ENCODE data around the gene PLEKHG2.

The PLEKHG2 gene

DNA sequence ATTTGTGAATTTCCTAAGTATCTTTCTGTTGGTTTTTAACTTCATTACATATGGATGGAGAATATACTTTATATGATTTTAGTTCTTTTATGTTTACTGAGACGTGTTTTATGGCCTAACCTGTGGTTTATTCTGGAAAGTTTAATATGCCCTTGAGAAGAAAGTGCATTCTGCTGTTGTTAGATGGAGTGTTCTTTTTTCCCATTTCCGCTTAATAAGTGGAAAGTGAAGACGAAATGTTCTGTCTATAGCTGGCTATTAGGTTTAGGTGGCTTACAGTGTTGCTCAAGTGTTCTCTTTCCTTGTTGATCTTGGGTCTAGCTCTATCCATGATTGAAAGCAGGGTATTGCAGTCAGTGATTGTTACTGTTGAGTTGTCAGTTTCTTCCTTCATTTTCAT is 50.9 kb downstream of the PLEKHG2 start:
- Histone ChIP-seq H3K4me3 (no peak overlapping the region), H3K36me3 (peaks cover 97 to 100% (median 99%) of the 10 kb centered on the region in 11 experiments), H3K4me2 (no peak overlapping the region), H3K27me3 (no peaks in the 10 kb centered on the region), H3K9ac (no peak overlapping the region; a peak in 1 of 22 replicates), H3K27ac (no peak overlapping the region), H3K4me1 (peaks cover 0 to 32% (median 23%) of the 10 kb centered on the region in 10 experiments; a peak in 16 of 20 replicates), H3K9me3 (replicated peaks in 1 of 11) (no peaks in the 10 kb centered on the region), H4K20me1 (peaks cover 25 to 98% (median 66%) of the 10 kb centered on the region in 11 experiments; a peak in 20 of 22 replicates)
- no peak for TF ChIP-seq Cebpa-rat (IDR thresholded peaks at IDR 0.05)

DNA sequence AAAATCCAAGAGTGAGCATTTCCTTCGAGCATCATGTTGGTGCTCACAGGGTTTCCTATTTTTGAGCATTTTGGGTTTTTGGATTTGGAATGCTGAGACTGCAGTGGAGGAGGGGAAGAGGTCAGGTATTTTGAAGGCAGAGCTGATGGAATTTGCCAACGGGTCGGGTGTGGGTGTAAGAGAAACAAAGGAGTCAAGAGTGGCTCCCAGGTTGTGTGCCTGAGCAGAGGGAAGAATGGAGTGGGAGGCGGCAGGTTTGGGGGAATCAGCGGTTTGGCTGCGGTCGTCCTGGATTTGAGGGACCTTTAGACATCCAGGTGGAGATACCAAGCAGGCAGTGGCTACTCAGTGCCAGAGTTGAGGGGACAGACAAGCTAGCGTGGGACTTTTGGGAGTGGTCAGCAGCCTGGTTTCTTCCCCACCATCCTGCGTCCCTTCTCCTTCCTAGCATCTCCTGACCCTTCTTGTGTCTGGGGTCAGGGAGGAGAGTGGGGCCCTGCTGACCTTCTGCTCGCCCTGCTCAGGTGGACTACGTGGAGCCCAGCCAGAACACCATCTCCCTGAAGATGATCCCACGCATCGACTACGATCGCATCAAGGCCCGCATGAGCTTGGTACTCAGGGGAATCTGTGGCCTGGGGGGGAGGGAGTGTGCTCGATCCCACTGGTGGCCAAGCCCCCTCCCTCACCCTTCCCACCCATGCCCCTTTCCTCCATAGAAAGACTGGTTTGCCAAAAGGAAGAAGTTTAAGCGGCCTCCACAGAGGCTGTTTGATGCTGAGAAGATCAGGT is 53.7 kb downstream of the PLEKHG2 start:
- Histone ChIP-seq H3K4me2 (0 out of 22 replicates have a peak overlapping the region, but pooled peaks of 1 of the 11 experiments have one; percentile 55), H3K27me3 (no peaks in the 10 kb centered on the region), H3K9me3 (replicated peaks in 1 of 11) (no peaks in the 10 kb centered on the region), H3K9ac (peak overlapping the region in 1 of 11 experiments; percentile 15; a peak in 1 of 22 replicates), H4K20me1 (peaks cover 25 to 99% (median 70%) of the 10 kb centered on the region in 11 experiments; a peak in 20 of 22 replicates), H3K4me3 (no peak overlapping the region), H3K27ac (no peak overlapping the region), H3K36me3 (peaks cover 97 to 100% (median 99%) of the 10 kb centered on the region in 11 experiments), H3K4me1 (peaks cover 0 to 41% (median 29%) of the 10 kb centered on the region in 10 experiments; a peak in 16 of 20 replicates)
- no peak for TF ChIP-seq Cebpa-rat (IDR thresholded peaks at IDR 0.05)

DNA sequence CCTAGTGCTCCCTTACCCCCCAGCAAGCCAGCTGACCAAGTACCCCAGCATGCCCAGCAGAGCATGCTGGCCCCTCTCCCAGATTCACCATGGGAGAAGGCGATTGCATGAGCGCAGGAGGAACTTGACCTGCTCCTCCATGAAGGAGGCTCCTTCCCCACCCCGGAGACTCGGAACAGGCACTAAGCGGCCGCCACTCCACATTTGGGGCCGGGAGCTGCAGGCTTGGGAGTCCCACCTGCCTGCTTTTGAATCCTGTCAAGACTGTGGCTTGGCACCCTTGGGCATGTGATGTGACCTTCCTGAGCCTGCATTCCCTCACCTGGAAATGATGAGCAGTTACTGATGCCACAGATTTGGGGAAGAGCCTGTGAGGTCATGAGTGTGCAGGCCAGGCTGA is 55.5 kb downstream of the PLEKHG2 start:
- Histone ChIP-seq H3K9ac (peak overlapping the region in 3 of 11 experiments; percentile 0 to 48 (median 24); a peak in 5 of 22 replicates), H3K4me3 (no peak overlapping the region), H4K20me1 (peaks cover 25 to 100% (median 79%) of the 10 kb centered on the region in 11 experiments; a peak in 20 of 22 replicates), H3K4me2 (peak overlapping the region in 8 of 11 experiments; percentile 33 to 72 (median 59); a peak in 15 of 22 replicates), H3K4me1 (peaks cover 0 to 48% (median 29%) of the 10 kb centered on the region in 10 experiments; a peak in 16 of 20 replicates), H3K9me3 (replicated peaks in 1 of 11) (no peaks in the 10 kb centered on the region), H3K27ac (no peak overlapping the region), H3K36me3 (peaks cover 98 to 100% (median 100%) of the 10 kb centered on the region in 11 experiments), H3K27me3 (no peaks in the 10 kb centered on the region)
- no peak for TF ChIP-seq Cebpa-rat (IDR thresholded peaks at IDR 0.05)

DNA sequence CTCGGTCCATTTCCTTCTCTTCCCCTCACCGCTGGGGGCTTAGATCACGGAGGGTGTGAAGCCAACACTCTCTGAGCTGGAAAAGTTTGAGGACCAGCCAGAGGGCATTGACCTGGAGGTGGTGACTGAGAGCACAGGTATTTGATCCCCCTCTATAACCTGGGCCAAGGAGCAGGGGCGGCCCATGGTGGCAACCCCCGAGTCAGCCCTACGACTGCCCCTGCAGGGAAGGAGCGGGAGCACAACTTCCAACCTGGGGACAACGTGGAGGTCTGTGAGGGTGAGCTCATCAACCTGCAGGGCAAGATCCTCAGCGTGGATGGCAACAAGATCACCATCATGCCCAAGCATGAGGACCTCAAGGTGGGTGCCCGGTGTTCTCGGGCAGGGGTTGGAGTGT is 56.6 kb downstream of the PLEKHG2 start:
- Histone ChIP-seq H3K9me3 (replicated peaks in 1 of 11) (no peaks in the 10 kb centered on the region), H3K36me3 (peaks cover 100% of the 10 kb centered on the region in 11 experiments), H3K9ac (peak overlapping the region in 5 of 11 experiments; percentile 0 to 48 (median 21); a peak in 3 of 22 replicates), H4K20me1 (peaks cover 24 to 100% (median 79%) of the 10 kb centered on the region in 11 experiments; a peak in 20 of 22 replicates), H3K4me1 (peaks cover 0 to 48% (median 29%) of the 10 kb centered on the region in 10 experiments; a peak in 16 of 20 replicates), H3K27me3 (no peaks in the 10 kb centered on the region), H3K4me2 (peak overlapping the region in 8 of 11 experiments; percentile 33 to 72 (median 59); a peak in 13 of 22 replicates), H3K4me3 (no peak overlapping the region), H3K27ac (peak overlapping the region in 4 of 11 experiments; percentile 19 to 38 (median 32); a peak in 3 of 22 replicates)
- no peak for TF ChIP-seq Cebpa-rat (IDR thresholded peaks at IDR 0.05)

DNA sequence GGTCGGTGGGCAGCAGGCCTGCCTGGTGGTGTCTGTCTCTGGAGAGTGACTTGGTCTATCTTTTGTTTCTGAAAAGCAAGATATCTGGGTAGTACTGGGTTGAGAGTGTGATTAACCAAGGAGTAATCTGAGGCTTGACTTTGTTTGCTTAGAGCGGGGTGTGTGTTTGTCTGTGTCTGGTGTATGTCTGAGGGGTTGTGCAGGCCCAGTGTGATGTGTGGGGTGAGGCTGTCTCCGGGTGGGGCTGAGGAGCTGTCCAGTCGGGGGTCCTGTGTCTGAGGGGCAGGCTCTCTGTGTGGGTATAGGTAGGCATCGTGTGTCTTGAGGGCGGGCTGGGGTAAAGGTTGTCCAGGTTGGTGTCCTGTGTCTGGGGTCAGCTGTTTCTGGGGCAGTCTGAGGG is 57.1 kb downstream of the PLEKHG2 start:
- Histone ChIP-seq H3K9me3 (replicated peaks in 1 of 11) (no peaks in the 10 kb centered on the region), H3K36me3 (peaks cover 99 to 100% (median 100%) of the 10 kb centered on the region in 11 experiments)

DNA sequence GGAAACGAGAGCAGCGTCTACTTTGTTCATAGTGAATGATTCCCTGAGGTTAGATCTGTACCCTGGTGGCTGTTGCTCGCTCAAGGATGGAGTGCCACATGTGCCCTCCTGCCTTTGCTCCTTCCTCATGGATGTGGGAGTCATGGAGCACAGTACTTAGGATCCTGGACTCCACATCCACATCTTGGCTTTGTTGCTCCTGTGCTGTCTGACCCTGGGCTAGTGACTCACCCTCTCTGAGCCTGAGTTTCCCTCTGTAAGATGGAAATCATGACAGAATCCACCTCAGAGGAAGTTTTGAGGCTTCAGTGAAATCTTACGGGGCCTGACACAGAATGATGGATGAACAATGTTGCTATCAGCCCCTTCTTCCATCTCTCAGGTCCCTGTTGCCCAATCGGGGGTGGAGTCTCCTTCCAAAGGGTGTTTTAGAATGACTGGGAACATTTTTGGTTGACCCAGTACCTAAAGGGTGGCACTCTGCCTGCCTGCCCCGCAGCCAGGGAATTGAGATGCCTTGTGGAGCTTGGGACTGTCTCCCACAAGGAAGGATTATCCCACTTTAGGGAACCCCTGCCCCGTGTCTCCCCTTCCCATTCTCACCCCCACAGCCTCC is 58.4 kb downstream of the PLEKHG2 start:
- H3K4me2 ChIP-seq = no peak overlapping the region
- H4K20me1 ChIP-seq = peaks cover 15 to 93% (median 70%) of the 10 kb centered on the region in 11 experiments; a peak in 20 of 22 replicates
- H3K27me3 ChIP-seq = no peaks in the 10 kb centered on the region
- H3K4me1 ChIP-seq = peaks cover 0 to 31% (median 20%) of the 10 kb centered on the region in 10 experiments; a peak in 16 of 20 replicates
- H3K9ac ChIP-seq = peak overlapping the region in 1 of 11 experiments; percentile 11; a peak in 2 of 22 replicates
- no peak for TF ChIP-seq Cebpa-rat (IDR thresholded peaks at IDR 0.05)
- no peak overlapping the region for H3K4me3 ChIP-seq
- H3K9me3 ChIP-seq (replicated peaks in 1 of 11) = no peaks in the 10 kb centered on the region
- H3K36me3 ChIP-seq = peaks cover 98 to 100% (median 100%) of the 10 kb centered on the region in 11 experiments
- no peak overlapping the region for H3K27ac ChIP-seq

More for the DNA sequence above, 57.1 kb downstream of the PLEKHG2 start:
- Histone ChIP-seq H3K27me3 (no peaks in the 10 kb centered on the region), H3K4me3 (no peak overlapping the region), H3K4me1 (peaks cover 0 to 44% (median 27%) of the 10 kb centered on the region in 10 experiments; a peak in 16 of 20 replicates), H3K9ac (peak overlapping the region in 2 of 11 experiments; percentile 7 to 21; a peak in 2 of 22 replicates), H4K20me1 (peaks cover 25 to 100% (median 79%) of the 10 kb centered on the region in 11 experiments; a peak in 20 of 22 replicates), H3K27ac (no peak overlapping the region), H3K4me2 (no peak overlapping the region)
- TF ChIP-seq Cebpa-rat (IDR thresholded peaks at IDR 0.05) = no peak

DNA sequence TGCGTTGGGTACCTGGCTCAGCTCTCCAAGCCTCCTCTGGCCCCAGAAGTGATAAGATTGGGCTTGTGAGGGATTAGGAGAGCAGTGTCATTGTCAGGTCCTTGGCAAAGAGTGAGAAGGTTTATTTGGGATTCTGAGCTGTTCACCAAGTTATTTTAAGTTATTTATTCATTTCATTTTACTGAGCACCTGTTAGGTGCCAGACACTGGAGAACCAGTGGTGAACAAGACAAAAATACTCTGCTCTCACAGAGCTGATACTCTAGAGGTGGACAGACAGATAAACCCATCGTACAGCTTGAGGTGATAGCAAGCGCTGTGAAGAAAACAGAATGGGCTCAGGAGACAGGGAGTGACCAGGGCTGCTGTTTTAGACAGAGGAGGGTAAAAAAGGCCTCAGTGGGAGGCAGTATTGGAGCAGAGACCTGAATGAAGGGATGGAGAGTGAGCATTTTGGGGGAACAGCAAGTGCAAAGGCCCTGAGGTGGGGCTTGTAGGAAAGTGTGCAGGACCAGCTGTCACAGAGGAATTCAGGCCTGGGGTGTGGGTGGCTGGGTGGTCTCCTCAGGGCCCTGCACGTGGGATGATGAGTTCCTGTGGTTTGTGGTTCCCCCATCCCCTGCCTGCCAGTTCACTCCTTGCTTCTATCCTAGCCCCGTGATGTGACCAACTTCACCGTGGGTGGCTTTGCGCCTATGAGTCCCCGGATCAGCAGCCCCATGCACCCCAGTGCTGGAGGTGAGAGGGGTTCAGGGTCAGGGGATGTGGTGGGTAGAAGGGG is 59.5 kb downstream of the PLEKHG2 start:
- no peaks in the 10 kb centered on the region for H3K9me3 ChIP-seq (replicated peaks in 1 of 11)
- peaks cover 0 to 28% (median 20%) of the 10 kb centered on the region in 10 experiments; a peak in 16 of 20 replicates for H3K4me1 ChIP-seq
- peaks cover 13 to 85% (median 70%) of the 10 kb centered on the region in 11 experiments; a peak in 20 of 22 replicates for H4K20me1 ChIP-seq
- H3K27me3 ChIP-seq = no peaks in the 10 kb centered on the region
- no peak overlapping the region for H3K4me3 ChIP-seq
- peak overlapping the region in 2 of 11 experiments; percentile 21 to 23; a peak in 3 of 22 replicates for H3K9ac ChIP-seq
- peaks cover 98 to 100% (median 100%) of the 10 kb centered on the region in 11 experiments for H3K36me3 ChIP-seq
- TF ChIP-seq Cebpa-rat (IDR thresholded peaks at IDR 0.05) = no peak
- no peak overlapping the region for H3K27ac ChIP-seq
- no peak overlapping the region for H3K4me2 ChIP-seq

Data from BLaER1 treated with 17β-estradiol and CSF1 and Interleukin-3, amounts not matched to agents 10 nM and 100 nM (cell line).